ENCODE data around the gene SLAMF8. TPM values are rescaled to one million over a fixed set of nuclear protein-coding genes. Genes with fewer than 3 reads are reported as not detected.

SLAMF8 gene
- total RNA-seq, 1 experiment from 2014 or later = not detected

DNA sequence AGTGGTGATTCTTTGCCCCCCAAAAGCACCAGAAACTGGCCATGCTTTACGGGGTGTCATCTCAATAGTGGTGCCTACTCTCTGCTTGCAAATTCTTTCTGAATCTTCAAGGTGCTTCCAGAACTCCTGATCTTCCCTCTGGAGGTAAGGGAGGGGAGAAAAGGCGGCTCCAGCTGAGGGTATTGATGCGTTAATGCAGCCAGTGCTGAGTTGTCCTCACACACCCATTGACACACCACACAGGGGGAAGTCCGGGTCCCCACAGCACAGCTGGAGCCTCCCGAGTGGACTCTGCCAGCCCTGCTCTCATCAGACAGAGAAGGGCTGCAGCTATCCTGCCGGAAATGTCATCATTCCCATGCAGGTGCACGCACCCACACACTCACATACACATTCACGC lies 34.5 kb downstream of the SLAMF8 start (continued):
- no peak for TF ChIP-seq GTF2I (CRISPR knock-in tag; conservative IDR thresholded peaks at IDR 0.05)
- TF ChIP-seq, protein P1, sequence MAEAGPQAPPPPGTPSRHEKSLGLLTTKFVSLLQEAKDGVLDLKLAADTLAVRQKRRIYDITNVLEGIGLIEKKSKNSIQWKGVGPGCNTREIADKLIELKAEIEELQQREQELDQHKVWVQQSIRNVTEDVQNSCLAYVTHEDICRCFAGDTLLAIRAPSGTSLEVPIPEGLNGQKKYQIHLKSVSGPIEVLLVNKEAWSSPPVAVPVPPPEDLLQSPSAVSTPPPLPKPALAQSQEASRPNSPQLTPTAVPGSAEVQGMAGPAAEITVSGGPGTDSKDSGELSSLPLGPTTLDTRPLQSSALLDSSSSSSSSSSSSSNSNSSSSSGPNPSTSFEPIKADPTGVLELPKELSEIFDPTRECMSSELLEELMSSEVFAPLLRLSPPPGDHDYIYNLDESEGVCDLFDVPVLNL (CRISPR knock-in tag; IDR thresholded peaks at IDR 0.05; ENCODE audit: borderline replicate concordance, low read depth) = no peak
- TF ChIP-seq, protein P2, sequence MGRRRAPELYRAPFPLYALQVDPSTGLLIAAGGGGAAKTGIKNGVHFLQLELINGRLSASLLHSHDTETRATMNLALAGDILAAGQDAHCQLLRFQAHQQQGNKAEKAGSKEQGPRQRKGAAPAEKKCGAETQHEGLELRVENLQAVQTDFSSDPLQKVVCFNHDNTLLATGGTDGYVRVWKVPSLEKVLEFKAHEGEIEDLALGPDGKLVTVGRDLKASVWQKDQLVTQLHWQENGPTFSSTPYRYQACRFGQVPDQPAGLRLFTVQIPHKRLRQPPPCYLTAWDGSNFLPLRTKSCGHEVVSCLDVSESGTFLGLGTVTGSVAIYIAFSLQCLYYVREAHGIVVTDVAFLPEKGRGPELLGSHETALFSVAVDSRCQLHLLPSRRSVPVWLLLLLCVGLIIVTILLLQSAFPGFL (CRISPR knock-in tag; IDR thresholded peaks at IDR 0.05; ENCODE audit: borderline replicate concordance) = no peak
- TF ChIP-seq, protein P3, sequence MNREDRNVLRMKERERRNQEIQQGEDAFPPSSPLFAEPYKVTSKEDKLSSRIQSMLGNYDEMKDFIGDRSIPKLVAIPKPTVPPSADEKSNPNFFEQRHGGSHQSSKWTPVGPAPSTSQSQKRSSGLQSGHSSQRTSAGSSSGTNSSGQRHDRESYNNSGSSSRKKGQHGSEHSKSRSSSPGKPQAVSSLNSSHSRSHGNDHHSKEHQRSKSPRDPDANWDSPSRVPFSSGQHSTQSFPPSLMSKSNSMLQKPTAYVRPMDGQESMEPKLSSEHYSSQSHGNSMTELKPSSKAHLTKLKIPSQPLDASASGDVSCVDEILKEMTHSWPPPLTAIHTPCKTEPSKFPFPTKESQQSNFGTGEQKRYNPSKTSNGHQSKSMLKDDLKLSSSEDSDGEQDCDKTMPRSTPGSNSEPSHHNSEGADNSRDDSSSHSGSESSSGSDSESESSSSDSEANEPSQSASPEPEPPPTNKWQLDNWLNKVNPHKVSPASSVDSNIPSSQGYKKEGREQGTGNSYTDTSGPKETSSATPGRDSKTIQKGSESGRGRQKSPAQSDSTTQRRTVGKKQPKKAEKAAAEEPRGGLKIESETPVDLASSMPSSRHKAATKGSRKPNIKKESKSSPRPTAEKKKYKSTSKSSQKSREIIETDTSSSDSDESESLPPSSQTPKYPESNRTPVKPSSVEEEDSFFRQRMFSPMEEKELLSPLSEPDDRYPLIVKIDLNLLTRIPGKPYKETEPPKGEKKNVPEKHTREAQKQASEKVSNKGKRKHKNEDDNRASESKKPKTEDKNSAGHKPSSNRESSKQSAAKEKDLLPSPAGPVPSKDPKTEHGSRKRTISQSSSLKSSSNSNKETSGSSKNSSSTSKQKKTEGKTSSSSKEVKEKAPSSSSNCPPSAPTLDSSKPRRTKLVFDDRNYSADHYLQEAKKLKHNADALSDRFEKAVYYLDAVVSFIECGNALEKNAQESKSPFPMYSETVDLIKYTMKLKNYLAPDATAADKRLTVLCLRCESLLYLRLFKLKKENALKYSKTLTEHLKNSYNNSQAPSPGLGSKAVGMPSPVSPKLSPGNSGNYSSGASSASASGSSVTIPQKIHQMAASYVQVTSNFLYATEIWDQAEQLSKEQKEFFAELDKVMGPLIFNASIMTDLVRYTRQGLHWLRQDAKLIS (CRISPR knock-in tag; IDR thresholded peaks at IDR 0.05; ENCODE audit: borderline replicate concordance) = no peak

DNA sequence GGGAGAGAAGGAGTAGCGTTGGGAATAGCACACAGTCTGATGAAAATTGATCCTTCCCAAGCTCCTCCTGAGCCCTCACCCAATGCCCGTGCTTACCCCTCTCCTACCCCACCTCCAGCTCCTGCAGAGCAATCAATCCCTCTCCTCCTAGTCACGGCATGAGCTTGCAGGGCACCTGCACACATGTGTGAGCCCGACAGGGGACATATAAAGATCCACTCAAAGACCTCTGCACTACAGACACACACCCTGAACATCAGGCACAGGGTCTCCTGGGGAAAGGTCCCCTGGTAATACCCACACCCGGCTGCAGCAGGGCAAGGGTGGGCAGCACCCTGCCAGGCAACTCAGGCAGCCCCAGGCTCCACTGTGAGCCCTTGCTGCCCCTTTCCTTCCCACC lies 35.4 kb downstream of the SLAMF8 start:
- H3K27me3 Mint-ChIP-seq (ENCODE audit: low read depth) = peaks cover 7% of the 10 kb centered on the region; the same call in 1 of the 2 replicates
- no peak overlapping the region for H3K4me3 Mint-ChIP-seq
- no peak for TF ChIP-seq IRF2 (CRISPR knock-in tag; IDR thresholded peaks at IDR 0.05; ENCODE audit: borderline replicate concordance, low read depth)
- TF ChIP-seq NR2C2 (CRISPR knock-in tag; IDR thresholded peaks at IDR 0.05) = no peak
- no peak for TF ChIP-seq NFE2L1 (CRISPR knock-in tag; IDR thresholded peaks at IDR 0.05)
- TF ChIP-seq, protein P4, sequence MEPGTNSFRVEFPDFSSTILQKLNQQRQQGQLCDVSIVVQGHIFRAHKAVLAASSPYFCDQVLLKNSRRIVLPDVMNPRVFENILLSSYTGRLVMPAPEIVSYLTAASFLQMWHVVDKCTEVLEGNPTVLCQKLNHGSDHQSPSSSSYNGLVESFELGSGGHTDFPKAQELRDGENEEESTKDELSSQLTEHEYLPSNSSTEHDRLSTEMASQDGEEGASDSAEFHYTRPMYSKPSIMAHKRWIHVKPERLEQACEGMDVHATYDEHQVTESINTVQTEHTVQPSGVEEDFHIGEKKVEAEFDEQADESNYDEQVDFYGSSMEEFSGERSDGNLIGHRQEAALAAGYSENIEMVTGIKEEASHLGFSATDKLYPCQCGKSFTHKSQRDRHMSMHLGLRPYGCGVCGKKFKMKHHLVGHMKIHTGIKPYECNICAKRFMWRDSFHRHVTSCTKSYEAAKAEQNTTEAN (CRISPR knock-in tag; IDR thresholded peaks at IDR 0.05) = no peak
- no peak for TF ChIP-seq SOX15 (CRISPR knock-in tag; IDR thresholded peaks at IDR 0.05)
- TF ChIP-seq, protein P5, sequence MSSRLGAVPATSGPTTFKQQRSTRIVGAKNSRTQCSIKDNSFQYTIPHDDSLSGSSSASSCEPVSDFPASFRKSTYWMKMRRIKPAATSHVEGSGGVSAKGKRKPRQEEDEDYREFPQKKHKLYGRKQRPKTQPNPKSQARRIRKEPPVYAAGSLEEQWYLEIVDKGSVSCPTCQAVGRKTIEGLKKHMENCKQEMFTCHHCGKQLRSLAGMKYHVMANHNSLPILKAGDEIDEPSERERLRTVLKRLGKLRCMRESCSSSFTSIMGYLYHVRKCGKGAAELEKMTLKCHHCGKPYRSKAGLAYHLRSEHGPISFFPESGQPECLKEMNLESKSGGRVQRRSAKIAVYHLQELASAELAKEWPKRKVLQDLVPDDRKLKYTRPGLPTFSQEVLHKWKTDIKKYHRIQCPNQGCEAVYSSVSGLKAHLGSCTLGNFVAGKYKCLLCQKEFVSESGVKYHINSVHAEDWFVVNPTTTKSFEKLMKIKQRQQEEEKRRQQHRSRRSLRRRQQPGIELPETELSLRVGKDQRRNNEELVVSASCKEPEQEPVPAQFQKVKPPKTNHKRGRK (CRISPR knock-in tag; IDR thresholded peaks at IDR 0.05; ENCODE audit: borderline replicate concordance) = no peak
- TF ChIP-seq EMX1 (CRISPR knock-in tag; IDR thresholded peaks at IDR 0.05) = no peak
- TF ChIP-seq ATF1 (CRISPR knock-in tag; IDR thresholded peaks at IDR 0.05) = no peak
- TF ChIP-seq CREM (CRISPR knock-in tag; IDR thresholded peaks at IDR 0.05) = no peak
- no peak for TF ChIP-seq GABPB1 (CRISPR knock-in tag; IDR thresholded peaks at IDR 0.05)
- no peak for TF ChIP-seq ZNF416 (CRISPR knock-in tag; IDR thresholded peaks at IDR 0.05)
- TF ChIP-seq, protein P6, sequence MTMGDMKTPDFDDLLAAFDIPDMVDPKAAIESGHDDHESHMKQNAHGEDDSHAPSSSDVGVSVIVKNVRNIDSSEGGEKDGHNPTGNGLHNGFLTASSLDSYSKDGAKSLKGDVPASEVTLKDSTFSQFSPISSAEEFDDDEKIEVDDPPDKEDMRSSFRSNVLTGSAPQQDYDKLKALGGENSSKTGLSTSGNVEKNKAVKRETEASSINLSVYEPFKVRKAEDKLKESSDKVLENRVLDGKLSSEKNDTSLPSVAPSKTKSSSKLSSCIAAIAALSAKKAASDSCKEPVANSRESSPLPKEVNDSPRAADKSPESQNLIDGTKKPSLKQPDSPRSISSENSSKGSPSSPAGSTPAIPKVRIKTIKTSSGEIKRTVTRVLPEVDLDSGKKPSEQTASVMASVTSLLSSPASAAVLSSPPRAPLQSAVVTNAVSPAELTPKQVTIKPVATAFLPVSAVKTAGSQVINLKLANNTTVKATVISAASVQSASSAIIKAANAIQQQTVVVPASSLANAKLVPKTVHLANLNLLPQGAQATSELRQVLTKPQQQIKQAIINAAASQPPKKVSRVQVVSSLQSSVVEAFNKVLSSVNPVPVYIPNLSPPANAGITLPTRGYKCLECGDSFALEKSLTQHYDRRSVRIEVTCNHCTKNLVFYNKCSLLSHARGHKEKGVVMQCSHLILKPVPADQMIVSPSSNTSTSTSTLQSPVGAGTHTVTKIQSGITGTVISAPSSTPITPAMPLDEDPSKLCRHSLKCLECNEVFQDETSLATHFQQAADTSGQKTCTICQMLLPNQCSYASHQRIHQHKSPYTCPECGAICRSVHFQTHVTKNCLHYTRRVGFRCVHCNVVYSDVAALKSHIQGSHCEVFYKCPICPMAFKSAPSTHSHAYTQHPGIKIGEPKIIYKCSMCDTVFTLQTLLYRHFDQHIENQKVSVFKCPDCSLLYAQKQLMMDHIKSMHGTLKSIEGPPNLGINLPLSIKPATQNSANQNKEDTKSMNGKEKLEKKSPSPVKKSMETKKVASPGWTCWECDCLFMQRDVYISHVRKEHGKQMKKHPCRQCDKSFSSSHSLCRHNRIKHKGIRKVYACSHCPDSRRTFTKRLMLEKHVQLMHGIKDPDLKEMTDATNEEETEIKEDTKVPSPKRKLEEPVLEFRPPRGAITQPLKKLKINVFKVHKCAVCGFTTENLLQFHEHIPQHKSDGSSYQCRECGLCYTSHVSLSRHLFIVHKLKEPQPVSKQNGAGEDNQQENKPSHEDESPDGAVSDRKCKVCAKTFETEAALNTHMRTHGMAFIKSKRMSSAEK (CRISPR knock-in tag; IDR thresholded peaks at IDR 0.05; ENCODE audit: borderline replicate concordance) = no peak
- no peak for TF ChIP-seq FOXP1 (CRISPR knock-in tag; IDR thresholded peaks at IDR 0.05; ENCODE audit: borderline replicate concordance)
- no peak for TF ChIP-seq ZNF219 (CRISPR knock-in tag; IDR thresholded peaks at IDR 0.05; ENCODE audit: borderline replicate concordance)
- no peak for TF ChIP-seq ZNF671 (CRISPR knock-in tag; IDR thresholded peaks at IDR 0.05)
- TF ChIP-seq RELA (CRISPR knock-in tag; IDR thresholded peaks at IDR 0.05; ENCODE audit: borderline replicate concordance) = no peak
- no peak for TF ChIP-seq HMGA2 (CRISPR knock-in tag; IDR thresholded peaks at IDR 0.05)
- no peak for TF ChIP-seq ESRRA (CRISPR knock-in tag; IDR thresholded peaks at IDR 0.05; ENCODE audit: borderline replicate concordance)
- H3K27ac Mint-ChIP-seq = no peak overlapping the region
- no peak for DNase-seq (ENCODE audit: low spot score)
- CTCF ChIA-PET = interaction anchor here (0.9 to 2.5 kb wide), 5 partner anchors 11 to 72 kb away, joined by 3 to 8 read pairs (median 4); no protein-coding TSS in a partner anchor
- H3K9me3 Mint-ChIP-seq = no peaks in the 10 kb centered on the region
- no peak for ATAC-seq
- H3K4me1 Mint-ChIP-seq = peaks cover 2% of the 10 kb centered on the region; the same call in 1 of the 2 replicates
- no peaks in the 10 kb centered on the region for H3K36me3 Mint-ChIP-seq
- POLR2A ChIA-PET = no interaction called here
